HFF-Myc (cell line): ENCODE data around the gene TMEM171.

ENCODE experiments used
- DNase-seq: peaks from one replicate; pipeline ENCODE4 v3.0.0-alpha.2; 2011; ENCODE audit warnings: low read depth; ENCODE audit errors: extremely low read depth
- H3K4me3 ChIP-seq: replicated peaks from 2 replicates; pipeline ENCODE4 v1.5.1; 2011; ENCODE audit warnings: low read depth, mild to moderate bottlenecking, control low read depth, low read length
- CTCF ChIP-seq: IDR thresholded peaks from 2 replicates; pipeline ENCODE4 v1.5.1; 2012; ENCODE audit warnings: mild to moderate bottlenecking, low read depth, low read length, control low read depth; ENCODE audit errors: missing control alignments

Gene TMEM171

GRCh38 chr5:73120222-73121118, at the start of gene TMEM171:
TSS of gene TMEM171 (plus strand) at chr5:73120575. CDS start at chr5:73123374, 2,799 bp downstream.
- DNase-seq: no peak
- H3K4me3 ChIP-seq: peak within 1 kb of the TSS; percentile 57
- TF ChIP-seq CTCF: no peak

GRCh38 chr5:73081093-73081492, 39.3 kb upstream of the TMEM171 start:
- TF ChIP-seq CTCF: no peak
- H3K4me3 ChIP-seq: no peak overlapping the region
- DNase-seq: no peak

- no peak overlapping the region for H3K4me3 ChIP-seq
- no peak for TF ChIP-seq CTCF
- no peak for DNase-seq
Observed at GRCh38 chr5:73088026-73088425, 32.3 kb upstream of the TMEM171 start.

- no peak overlapping the region for H3K4me3 ChIP-seq
- peak; percentile 11 for DNase-seq
- TF ChIP-seq CTCF: no peak
Observed at GRCh38 chr5:73093943-73094342, 26.4 kb upstream of the TMEM171 start.

- no peak overlapping the region for H3K4me3 ChIP-seq
- no peak for DNase-seq
- no peak for TF ChIP-seq CTCF
Observed at GRCh38 chr5:73094415-73094814, 26.0 kb upstream of the TMEM171 start.

- DNase-seq: no peak
- no peak for TF ChIP-seq CTCF
- no peak overlapping the region for H3K4me3 ChIP-seq
Observed at GRCh38 chr5:73095564-73096238, 24.7 kb upstream of the TMEM171 start.
